ENCODE measurements around the gene TRAPPC6A.

- TF ChIP-seq, protein P1, sequence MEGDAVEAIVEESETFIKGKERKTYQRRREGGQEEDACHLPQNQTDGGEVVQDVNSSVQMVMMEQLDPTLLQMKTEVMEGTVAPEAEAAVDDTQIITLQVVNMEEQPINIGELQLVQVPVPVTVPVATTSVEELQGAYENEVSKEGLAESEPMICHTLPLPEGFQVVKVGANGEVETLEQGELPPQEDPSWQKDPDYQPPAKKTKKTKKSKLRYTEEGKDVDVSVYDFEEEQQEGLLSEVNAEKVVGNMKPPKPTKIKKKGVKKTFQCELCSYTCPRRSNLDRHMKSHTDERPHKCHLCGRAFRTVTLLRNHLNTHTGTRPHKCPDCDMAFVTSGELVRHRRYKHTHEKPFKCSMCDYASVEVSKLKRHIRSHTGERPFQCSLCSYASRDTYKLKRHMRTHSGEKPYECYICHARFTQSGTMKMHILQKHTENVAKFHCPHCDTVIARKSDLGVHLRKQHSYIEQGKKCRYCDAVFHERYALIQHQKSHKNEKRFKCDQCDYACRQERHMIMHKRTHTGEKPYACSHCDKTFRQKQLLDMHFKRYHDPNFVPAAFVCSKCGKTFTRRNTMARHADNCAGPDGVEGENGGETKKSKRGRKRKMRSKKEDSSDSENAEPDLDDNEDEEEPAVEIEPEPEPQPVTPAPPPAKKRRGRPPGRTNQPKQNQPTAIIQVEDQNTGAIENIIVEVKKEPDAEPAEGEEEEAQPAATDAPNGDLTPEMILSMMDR (IDR thresholded peaks at IDR 0.05; ENCODE audit: insufficient read depth, low read depth, low read length), result no peak
- TF ChIP-seq EZH2 (IDR thresholded peaks at IDR 0.05; ENCODE audit: insufficient read depth, low read length), result no peak
Observed at GRCh38 chr19:45140533-45140932, 37.5 kb downstream of the TRAPPC6A start.
